ENCODE data around the gene RUNX1.

GRCh38 chr21:34836933-34837505, 212.1 kb downstream of the RUNX1 start:
- no peak for TF ChIP-seq POLR2A (IDR thresholded peaks at IDR 0.05; ENCODE audit: low read length)
- TF ChIP-seq GATA1 (IDR thresholded peaks at IDR 0.05; ENCODE audit: low read depth, low read length), result no peak

Measured in erythroblast (primary cell).